ENCODE data around the gene KLHDC4. TPM values are rescaled to one million over a fixed set of nuclear protein-coding genes. Genes with fewer than 3 reads are reported as not detected.

The KLHDC4 gene
- total and polyA plus RNA-seq, 12 donors: 7.8 to 31.7 (median 13.5) TPM

DNA sequence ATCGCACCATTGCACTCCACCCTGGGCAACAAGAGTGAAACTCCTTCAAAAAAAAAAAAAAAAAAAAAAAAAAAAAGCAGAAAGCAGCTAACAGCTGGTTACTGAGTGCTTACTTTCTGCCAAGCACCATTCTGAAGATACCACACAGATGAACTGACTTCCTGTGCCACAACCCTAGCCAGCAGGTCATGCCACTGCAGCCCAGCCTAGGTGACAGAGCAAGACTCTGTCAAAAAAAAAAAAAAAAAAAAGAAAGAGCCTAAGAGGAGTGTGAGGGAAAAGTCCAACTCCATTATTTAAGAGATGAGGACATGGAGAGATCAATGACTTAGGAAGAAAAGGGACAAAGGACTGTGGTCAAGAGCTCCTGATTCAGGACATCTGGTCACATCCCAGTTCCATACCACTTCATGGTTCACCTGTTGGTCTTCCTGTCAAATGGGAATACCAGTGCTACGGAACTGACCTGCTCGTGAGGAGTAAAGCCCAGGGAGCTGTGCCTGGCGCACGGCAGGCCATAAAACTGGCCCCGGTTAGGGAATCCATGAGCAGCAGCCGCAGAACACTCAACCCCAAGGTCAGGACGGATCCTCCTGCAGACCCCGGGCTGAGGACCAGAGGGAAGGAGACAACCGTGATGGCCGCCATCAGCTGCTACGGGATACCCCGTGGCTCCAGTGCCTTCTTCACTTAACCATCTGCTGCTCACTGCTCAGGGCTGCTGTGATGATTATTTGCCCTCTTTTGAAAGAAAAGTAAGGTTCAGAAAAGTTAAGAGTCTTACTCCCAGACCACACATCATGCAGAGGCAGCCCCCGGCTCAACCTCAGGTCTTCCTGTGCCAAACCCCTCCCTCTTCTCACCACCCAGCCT lies 950 bp downstream of the KLHDC4 start:
- H3K27ac ChIP-seq: peak overlapping the region in 7 of 10 donors; percentile 82 to 94 (median 88)
- peaks cover 0 to 45% (median 0%) of the 10 kb centered on the region in 9 donors for H3K36me3 ChIP-seq
- H3K9me3 ChIP-seq: no peaks in the 10 kb centered on the region
- TF ChIP-seq, protein P1, sequence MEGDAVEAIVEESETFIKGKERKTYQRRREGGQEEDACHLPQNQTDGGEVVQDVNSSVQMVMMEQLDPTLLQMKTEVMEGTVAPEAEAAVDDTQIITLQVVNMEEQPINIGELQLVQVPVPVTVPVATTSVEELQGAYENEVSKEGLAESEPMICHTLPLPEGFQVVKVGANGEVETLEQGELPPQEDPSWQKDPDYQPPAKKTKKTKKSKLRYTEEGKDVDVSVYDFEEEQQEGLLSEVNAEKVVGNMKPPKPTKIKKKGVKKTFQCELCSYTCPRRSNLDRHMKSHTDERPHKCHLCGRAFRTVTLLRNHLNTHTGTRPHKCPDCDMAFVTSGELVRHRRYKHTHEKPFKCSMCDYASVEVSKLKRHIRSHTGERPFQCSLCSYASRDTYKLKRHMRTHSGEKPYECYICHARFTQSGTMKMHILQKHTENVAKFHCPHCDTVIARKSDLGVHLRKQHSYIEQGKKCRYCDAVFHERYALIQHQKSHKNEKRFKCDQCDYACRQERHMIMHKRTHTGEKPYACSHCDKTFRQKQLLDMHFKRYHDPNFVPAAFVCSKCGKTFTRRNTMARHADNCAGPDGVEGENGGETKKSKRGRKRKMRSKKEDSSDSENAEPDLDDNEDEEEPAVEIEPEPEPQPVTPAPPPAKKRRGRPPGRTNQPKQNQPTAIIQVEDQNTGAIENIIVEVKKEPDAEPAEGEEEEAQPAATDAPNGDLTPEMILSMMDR (IDR thresholded peaks at IDR 0.05): no peak
- peaks cover 5 to 23% (median 19%) of the 10 kb centered on the region in 9 donors for H3K4me1 ChIP-seq
- intact Hi-C loops (cut with DNase I): loop anchor here in 7 of 10 donors (5.0 to 10.0 kb wide), 6 partner anchors 173 to 370 kb away; partner anchors contain the start of gene MAP1LC3B (in 2 of the 7)
- ATAC-seq (peak in 1 of 8 donors; percentile 3), DNase-seq (no peak)
- H3K4me3 ChIP-seq: peak overlapping the region; percentile 66 to 100 (median 95)
- H3K27me3 ChIP-seq: no peaks in the 10 kb centered on the region
- WGBS, 2 donors: 43 to 45% methylated on average over 14 of the region's 14 CpGs

DNA sequence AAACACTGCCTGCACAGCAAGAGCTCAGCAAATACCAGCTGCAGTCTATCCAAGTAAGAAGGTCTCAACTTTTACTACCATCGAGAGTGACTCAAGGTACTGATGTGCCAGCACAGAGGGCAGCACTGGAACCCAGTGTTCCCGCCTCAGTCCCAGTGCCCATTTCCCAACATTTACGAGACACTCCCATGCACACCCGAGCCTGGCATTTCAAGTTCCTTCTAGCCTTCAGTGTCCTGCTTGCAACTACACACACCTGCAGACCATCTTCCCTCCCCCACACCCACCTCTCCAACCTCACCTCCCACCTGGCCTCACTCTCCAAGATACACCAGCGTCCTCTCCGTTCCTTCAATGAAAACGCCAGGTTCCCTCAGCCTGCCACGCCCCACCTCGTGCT lies 3.2 kb downstream of the KLHDC4 start:
- intact Hi-C loops (cut with DNase I): loop anchor here in 3 of 10 donors (10.0 kb wide), 2 partner anchors 348 to 368 kb away; partner anchors contain the start of gene MAP1LC3B (in 2 of the 3)
- Histone ChIP-seq H3K27ac (no peak overlapping the region), H3K4me1 (peaks cover 5 to 22% (median 19%) of the 10 kb centered on the region in 9 donors), H3K4me3 (no peak overlapping the region), H3K9me3 (no peaks in the 10 kb centered on the region), H3K36me3 (peaks cover 0 to 67% (median 1%) of the 10 kb centered on the region in 9 donors), H3K27me3 (no peaks in the 10 kb centered on the region)
- DNase-seq (no peak), ATAC-seq (no peak)
- TF ChIP-seq, protein P1 (IDR thresholded peaks at IDR 0.05): no peak
- WGBS, 2 donors: 91 to 94% methylated on average over 9 of the region's 9 CpGs

DNA sequence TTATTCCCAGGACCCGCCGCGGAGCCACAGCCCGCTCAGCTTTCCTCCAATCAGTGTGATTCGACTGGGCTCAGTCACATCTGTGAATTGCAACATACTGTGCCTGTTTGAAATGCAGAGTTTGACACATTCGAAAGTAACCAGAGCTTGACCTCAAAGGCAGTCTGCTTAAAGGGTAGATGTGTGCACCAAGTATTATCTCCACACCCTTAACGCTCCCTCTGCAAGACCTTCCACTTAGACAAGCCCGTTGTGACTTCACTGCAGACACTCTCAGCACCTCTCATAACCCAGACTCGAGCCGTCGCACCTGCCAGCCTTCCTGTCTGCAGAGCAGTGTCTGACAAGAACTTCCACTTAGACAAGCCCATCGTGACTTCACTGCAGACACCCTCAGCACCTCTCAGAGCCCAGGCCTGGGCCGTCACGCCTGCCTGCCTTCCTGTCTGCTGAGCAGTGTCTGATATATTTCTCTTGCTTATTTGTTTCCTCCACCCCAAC lies 3.7 kb downstream of the KLHDC4 start:
- Histone ChIP-seq H3K9me3 (no peaks in the 10 kb centered on the region), H3K4me1 (peaks cover 5 to 22% (median 19%) of the 10 kb centered on the region in 9 donors), H3K27me3 (no peaks in the 10 kb centered on the region), H3K27ac (no peak overlapping the region), H3K4me3 (no peak overlapping the region), H3K36me3 (peaks cover 0 to 72% (median 3%) of the 10 kb centered on the region in 9 donors)
- TF ChIP-seq, protein P1 (IDR thresholded peaks at IDR 0.05): no peak
- ATAC-seq: no peak
- intact Hi-C loops (cut with DNase I): loop anchor here in 3 of 10 donors (10.0 kb wide), 2 partner anchors 347 to 367 kb away; partner anchors contain the start of gene MAP1LC3B (in 2 of the 3)
- 65 to 71% methylated on average over 14 of the region's 14 CpGs for WGBS, 2 donors
- no peak for DNase-seq

DNA sequence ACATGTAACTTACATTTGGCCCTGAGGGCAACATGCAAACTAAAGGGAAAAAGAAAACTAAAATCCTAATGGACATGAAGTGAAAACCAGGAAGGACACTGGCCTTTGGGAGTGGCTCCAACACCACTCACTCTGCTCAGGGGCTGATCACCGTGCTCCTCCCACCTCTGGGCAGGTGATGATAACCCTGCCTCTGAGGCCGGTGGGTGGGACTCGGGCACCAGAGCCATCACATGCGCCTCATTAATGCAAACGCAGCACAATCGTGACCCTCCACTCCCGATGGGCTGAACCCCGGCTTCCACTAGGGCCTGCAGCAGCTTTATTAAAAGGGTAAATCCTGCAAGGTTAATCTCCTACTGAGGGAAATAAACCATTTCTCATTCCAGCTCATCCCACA lies 4.7 kb downstream of the KLHDC4 start:
- Histone ChIP-seq H3K27ac (no peak overlapping the region), H3K4me3 (no peak overlapping the region), H3K27me3 (no peaks in the 10 kb centered on the region), H3K4me1 (peaks cover 5 to 16% (median 12%) of the 10 kb centered on the region in 9 donors), H3K9me3 (no peaks in the 10 kb centered on the region), H3K36me3 (peaks cover 0 to 83% (median 6%) of the 10 kb centered on the region in 9 donors)
- ATAC-seq (no peak), DNase-seq (no peak)
- intact Hi-C loops (cut with DNase I): loop anchor here in 3 of 10 donors (10.0 kb wide), 2 partner anchors 346 to 366 kb away; partner anchors contain the start of gene MAP1LC3B (in 2 of the 3)
- 90 to 94% methylated on average over 8 of the region's 8 CpGs for WGBS, 2 donors
- TF ChIP-seq, protein P1 (IDR thresholded peaks at IDR 0.05): no peak

Measured in heart right ventricle (tissue), 16 donors.